Activated B cell treated with CpG ODN at 0.5 μM for 24 hours (primary cell): ENCODE results near the gene AMZ1. TPM values are rescaled to one million over a fixed set of nuclear protein-coding genes. Genes with fewer than 3 reads are reported as not detected.
A peak's percentile ranks its signal among the peaks of the same experiment; 100 is the strongest.

Experiments used
- ATAC-seq: fragments of 200-7000 bp; cut with Tn5 transposase; one replicate; pipeline ENCODE4 v1.10.0; 2021; ENCODE audit warnings: low read depth, mild to moderate bottlenecking, moderate library complexity
- CTCF ChIA-PET: fragments of 350-600 bp; sonication (Branson Sonifier 250); formaldehyde crosslinking; loops from one replicate; lab custom pipeline; 2021; ENCODE audit warnings: antibody characterized with exemption; lab: Charles Lee
- POLR2A ChIA-PET: fragments of 350-600 bp; sonication (Branson Sonifier 250); formaldehyde crosslinking; loops from one replicate; lab custom pipeline; 2021; ENCODE audit warnings: antibody characterized with exemption; lab: Charles Lee
- DNase-seq: peaks from one replicate; pipeline ENCODE4 v3.0.0; 2022
- H3K27ac Mint-ChIP-seq: one replicate; pipeline ENCODE4 v1.8.0; 2020; ENCODE audit warnings: mixed read lengths
- H3K27me3 Mint-ChIP-seq: one replicate; pipeline ENCODE4 v1.8.0; 2021; ENCODE audit warnings: mixed read lengths
- H3K36me3 Mint-ChIP-seq: one replicate; pipeline ENCODE4 v1.8.0; 2021; ENCODE audit warnings: low read depth, mixed read lengths
- H3K4me1 Mint-ChIP-seq: one replicate; pipeline ENCODE4 v1.8.0; 2021; ENCODE audit warnings: mixed read lengths
- H3K4me3 Mint-ChIP-seq: one replicate; pipeline ENCODE4 v1.8.0; 2020; ENCODE audit warnings: mild to moderate bottlenecking, mixed read lengths
- H3K9me3 Mint-ChIP-seq: one replicate; pipeline ENCODE4 v1.8.0; 2020; ENCODE audit warnings: mixed read lengths
- intact Hi-C: fragments of 100-400 bp; cut with micrococcal nuclease; formaldehyde crosslinking; loops from one replicate; pipeline ENCODE4 v1.15.1; 2024
- total RNA-seq: library from RNA; stranded (reverse); gene quantifications from 2 replicates; pipeline ENCODE4 v1.2.3, GENCODE V29; 2022
- TF ChIP-seq, protein P1 (sequence below): fragments of 200-600 bp; IDR thresholded peaks from one replicate; pipeline ENCODE4 v1.8.0; 2022; ENCODE audit warnings: antibody characterized with exemption, mild to moderate bottlenecking

Gene AMZ1
- total RNA-seq, 1 donor from 2014 or later, result 8.3 TPM

DNA sequence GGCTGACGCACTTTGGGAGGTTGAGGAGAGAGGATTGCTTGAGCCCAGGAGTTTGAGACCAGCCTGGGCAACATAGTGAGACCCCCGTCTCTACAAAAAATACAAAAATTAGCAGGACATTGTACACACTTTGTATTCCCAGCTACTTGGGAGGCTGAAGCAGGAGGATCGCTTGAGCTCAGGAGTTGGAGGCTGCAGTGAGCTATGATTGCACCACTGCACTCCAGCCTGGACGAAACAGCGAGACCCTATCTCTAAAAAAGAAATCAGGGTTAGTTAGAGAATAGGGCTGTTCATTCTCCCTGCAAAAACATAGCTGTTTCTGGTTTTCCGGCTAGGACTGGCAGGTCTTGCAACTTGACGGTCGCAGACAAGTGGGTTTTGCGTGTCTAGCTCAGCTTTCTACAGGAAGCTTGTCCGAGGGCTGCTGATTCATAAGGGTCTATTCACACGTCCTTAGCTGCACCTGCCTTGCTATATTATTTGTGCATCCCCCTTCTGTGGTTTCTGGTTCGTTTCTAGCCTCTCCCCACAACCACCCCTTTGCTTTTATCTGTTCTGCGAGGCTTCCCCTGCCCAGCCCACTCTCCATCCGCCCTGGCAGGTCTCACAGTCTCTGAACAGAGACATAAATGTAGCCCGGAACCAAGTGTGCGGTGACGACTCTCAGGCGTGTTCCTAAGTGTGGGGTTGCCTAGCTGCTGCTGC, 10.7 kb downstream of the AMZ1 start:
- ChIA-PET CTCF (interaction anchor here (0.6 to 4.5 kb wide), 7 partner anchors 11 to 247 kb away, joined by 3 to 43 read pairs (median 6); no protein-coding TSS in a partner anchor), POLR2A (interaction anchor here (0.7 to 4.6 kb wide), 14 partner anchors 9 to 394 kb away, joined by 3 to 118 read pairs (median 5); partner anchors contain the start of genes AMZ1 and EIF3B)
- TF ChIP-seq, protein P1, sequence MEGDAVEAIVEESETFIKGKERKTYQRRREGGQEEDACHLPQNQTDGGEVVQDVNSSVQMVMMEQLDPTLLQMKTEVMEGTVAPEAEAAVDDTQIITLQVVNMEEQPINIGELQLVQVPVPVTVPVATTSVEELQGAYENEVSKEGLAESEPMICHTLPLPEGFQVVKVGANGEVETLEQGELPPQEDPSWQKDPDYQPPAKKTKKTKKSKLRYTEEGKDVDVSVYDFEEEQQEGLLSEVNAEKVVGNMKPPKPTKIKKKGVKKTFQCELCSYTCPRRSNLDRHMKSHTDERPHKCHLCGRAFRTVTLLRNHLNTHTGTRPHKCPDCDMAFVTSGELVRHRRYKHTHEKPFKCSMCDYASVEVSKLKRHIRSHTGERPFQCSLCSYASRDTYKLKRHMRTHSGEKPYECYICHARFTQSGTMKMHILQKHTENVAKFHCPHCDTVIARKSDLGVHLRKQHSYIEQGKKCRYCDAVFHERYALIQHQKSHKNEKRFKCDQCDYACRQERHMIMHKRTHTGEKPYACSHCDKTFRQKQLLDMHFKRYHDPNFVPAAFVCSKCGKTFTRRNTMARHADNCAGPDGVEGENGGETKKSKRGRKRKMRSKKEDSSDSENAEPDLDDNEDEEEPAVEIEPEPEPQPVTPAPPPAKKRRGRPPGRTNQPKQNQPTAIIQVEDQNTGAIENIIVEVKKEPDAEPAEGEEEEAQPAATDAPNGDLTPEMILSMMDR, result no peak
- Mint-ChIP-seq H3K27ac (peak overlapping the region; percentile 75), H3K27me3 (peaks cover 2% of the 10 kb centered on the region), H3K36me3 (no peaks in the 10 kb centered on the region), H3K4me1 (peaks cover 21% of the 10 kb centered on the region), H3K4me3 (peak overlapping the region; percentile 69), H3K9me3 (no peaks in the 10 kb centered on the region)
- peak; percentile 94 for ATAC-seq
- intact Hi-C loops, result loop anchor here (1.0 to 5.0 kb wide), 4 partner anchors 9 to 176 kb away; no protein-coding TSS in a partner anchor
- DNase-seq, result peak; percentile 50

DNA sequence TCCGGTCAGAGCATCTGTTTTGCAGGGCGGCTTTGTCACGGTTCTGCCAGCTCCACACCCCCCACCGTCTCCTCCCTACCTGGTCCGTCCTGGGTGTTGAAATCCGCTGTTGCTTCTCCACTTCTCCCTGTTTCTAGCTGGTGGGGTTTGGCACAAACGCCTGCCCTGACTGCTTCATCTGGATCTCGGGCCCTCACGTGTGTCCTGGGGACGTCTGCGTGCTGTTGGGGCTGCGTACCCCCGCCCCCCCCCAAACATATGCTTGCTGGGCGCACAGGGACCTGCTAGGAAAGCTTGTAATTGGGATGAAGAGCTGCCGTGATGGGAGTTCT, 11.3 kb downstream of the AMZ1 start:
- peaks cover 21% of the 10 kb centered on the region for H3K4me1 Mint-ChIP-seq
- H3K36me3 Mint-ChIP-seq, result no peaks in the 10 kb centered on the region
- TF ChIP-seq, protein P1, result no peak
- peak overlapping the region; percentile 75 for H3K27ac Mint-ChIP-seq
- DNase-seq (no peak), ATAC-seq (no peak)
- H3K9me3 Mint-ChIP-seq, result no peaks in the 10 kb centered on the region
- peaks cover 2% of the 10 kb centered on the region for H3K27me3 Mint-ChIP-seq
- ChIA-PET CTCF (interaction anchor here (0.6 to 4.5 kb wide), 7 partner anchors 10 to 248 kb away, joined by 3 to 43 read pairs (median 6); no protein-coding TSS in a partner anchor), POLR2A (interaction anchor here (0.7 to 4.6 kb wide), 15 partner anchors 10 to 393 kb away, joined by 3 to 118 read pairs (median 5); partner anchors contain the start of genes AMZ1 and EIF3B)
- H3K4me3 Mint-ChIP-seq, result peak overlapping the region; percentile 69
- intact Hi-C loops, result loop anchor here (1.0 to 5.0 kb wide), 3 partner anchors 10 to 177 kb away; no protein-coding TSS in a partner anchor

DNA sequence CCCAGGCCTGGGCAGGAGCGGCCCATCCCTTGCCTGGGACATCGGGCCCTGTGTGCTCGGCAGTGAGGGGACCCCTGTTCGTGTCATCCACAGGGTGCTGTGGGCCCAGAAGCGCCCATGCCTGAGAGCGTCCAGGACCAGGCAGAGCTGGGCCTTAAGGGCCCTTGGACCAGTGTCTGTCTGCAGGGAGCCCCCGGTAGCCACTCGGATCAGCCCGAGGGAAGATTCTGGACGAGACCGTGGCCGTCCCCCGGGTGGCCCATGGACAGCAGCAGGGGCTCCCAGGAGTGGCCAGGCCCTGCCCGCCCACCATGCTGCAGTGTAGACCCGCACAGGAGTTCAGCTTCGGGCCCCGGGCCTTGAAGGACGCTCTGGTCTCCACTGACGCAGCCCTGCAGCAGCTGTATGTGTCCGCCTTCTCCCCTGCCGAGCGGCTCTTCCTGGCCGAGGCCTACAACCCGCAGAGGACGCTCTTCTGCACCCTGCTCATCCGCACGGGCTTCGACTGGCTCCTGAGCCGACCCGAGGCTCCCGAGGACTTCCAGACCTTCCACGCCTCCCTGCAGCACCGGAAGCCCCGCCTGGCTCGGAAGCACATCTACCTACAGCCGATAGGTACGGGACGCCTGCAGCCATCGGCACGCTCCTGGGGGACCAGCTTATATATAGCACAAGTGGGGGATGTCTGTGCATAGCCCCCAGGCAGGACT, 12.3 kb downstream of the AMZ1 start:
- ATAC-seq (no peak), DNase-seq (no peak)
- no peak overlapping the region for H3K4me3 Mint-ChIP-seq
- H3K9me3 Mint-ChIP-seq, result no peaks in the 10 kb centered on the region
- no peaks in the 10 kb centered on the region for H3K36me3 Mint-ChIP-seq
- H3K27ac Mint-ChIP-seq, result no peak overlapping the region
- intact Hi-C loops, result no loop called here
- POLR2A ChIA-PET, result interaction anchor here (1.1 to 4.6 kb wide), 4 partner anchors 9 to 189 kb away, joined by 3 to 118 read pairs (median 16); no protein-coding TSS in a partner anchor
- peaks cover 21% of the 10 kb centered on the region for H3K4me1 Mint-ChIP-seq
- CTCF ChIA-PET, result interaction anchor here (1.0 to 4.5 kb wide), 3 partner anchors 9 to 29 kb away, joined by 3 to 43 read pairs (median 12); no protein-coding TSS in a partner anchor
- TF ChIP-seq, protein P1, result no peak
- H3K27me3 Mint-ChIP-seq, result peaks cover 2% of the 10 kb centered on the region

DNA sequence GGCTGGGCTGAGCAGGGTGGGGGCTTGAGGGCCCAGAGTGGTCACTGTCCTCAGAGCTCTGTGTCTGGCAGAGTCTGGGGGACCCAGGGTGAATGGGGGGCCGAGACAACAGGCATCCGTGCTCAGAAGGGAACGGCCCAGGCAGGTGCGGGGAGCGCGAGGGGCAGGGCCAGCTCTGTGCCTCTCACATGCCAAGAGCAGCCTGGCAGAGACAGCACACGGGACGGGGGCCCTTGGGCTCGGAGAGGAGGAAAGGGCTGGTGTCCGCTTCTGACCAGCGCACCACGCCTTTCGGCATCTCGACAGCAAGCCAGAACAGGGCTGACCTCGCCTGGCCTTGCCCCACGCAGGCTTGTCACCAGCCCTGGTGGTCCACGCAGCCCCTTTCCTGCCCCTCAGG, 13.4 kb downstream of the AMZ1 start:
- Mint-ChIP-seq H3K36me3 (no peaks in the 10 kb centered on the region), H3K4me3 (no peak overlapping the region), H3K27me3 (peaks cover 2% of the 10 kb centered on the region), H3K27ac (no peak overlapping the region), H3K4me1 (peaks cover 21% of the 10 kb centered on the region), H3K9me3 (no peaks in the 10 kb centered on the region)
- no peak for DNase-seq
- ChIA-PET POLR2A (interaction anchor here (4.6 kb wide), 1 partner anchor 8 kb away, joined by 118 read pairs; no protein-coding TSS in a partner anchor), CTCF (no interaction called here)
- ATAC-seq, result no peak
- intact Hi-C loops, result no loop called here
- TF ChIP-seq, protein P1, result no peak
